ENCODE results near the gene DPF3. TPM values are rescaled to one million over a fixed set of nuclear protein-coding genes. Genes with fewer than 3 reads are reported as not detected.

The DPF3 gene
- 4.5 TPM for polyA plus RNA-seq (ENCODE audit: insufficient read length)

- DNase-seq, result peak; percentile 91
Measured at GRCh38 chr14:72893636-72894322, at the start of gene DPF3. Gene DPF3, minus strand, starts transcription at chr14:72894101. Its CDS starts 13 bp downstream, at chr14:72894088.

DNA sequence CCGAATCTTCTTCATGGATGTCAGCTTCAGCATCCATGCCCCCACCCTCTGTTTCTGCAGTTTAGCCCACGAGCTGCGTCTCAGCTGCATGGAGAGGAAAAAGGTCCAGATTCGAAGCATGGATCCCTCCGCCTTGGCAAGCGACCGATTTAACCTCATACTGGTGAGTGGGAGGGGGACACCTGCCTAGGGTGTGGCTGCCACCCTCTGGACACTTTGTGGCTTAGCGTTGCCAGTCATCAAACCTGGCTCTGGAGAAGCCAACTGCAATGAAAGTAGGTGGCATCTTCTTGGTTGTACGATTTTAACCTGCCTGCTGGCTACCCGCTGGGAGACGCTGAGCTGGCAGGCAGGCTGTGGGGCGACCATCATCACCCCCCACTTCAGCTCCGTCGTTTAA, 49.0 kb upstream of the DPF3 start:
- no peak for DNase-seq

DNA sequence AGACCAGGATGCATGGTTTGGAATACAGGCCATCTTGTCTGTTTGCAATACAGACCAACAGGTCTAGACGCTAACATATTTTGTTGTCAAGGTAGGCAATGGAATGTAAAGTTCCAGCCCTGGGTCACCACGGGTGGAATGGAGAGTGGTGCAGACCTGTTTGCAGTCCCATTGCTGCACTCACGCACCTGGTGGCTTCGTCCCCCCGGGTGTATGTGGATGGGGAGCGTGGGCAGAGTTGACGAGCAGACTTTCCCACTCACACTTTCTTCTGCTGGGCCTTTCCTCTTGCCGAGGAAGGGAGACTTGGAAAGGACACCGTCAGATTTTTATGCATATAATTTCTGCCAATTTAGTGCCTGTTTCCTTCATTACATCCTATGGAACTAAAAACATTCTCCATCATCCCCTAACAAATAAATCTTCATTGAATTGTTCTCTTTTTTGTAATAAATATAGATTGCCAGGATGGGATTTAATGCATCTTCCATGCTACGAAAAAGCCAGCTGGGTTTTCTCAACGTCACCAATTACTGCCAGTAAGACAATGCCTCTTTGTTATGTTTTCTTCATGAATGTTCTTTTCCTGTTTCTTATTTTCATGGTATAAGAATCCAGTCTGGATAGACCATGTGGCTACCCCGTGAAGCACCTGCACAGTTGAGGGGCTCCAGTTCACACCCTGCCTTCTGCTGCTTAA, 47.5 kb upstream of the DPF3 start:
- no peak for DNase-seq

DNA sequence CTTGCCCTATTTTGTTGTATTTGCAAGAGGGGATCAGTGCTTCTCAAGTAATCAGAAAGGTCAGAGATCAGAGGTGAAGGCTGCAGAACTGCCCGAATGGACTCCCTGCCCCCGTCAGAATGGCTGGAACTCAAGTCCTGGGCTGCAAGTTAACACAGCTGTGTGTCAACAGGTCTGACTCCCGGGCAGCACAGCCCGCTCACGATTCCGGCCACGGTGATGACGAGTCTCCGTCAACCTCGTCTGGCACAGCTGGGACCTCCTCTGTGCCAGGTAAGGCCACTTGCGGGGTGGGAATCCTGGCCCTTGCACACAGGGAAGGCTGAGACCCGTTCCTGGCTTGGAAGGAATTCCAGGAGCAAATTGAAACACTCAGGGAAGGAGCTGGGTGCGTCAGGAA, 45.7 kb upstream of the DPF3 start:
- peak; percentile 6 for DNase-seq

GRCh38 chr14:72932893-72933292, 39.0 kb upstream of the DPF3 start:
- no peak for DNase-seq

GRCh38 chr14:72929316-72930080, 35.6 kb upstream of the DPF3 start:
- no peak for DNase-seq

- DNase-seq, result no peak
Measured at GRCh38 chr14:72928872-72929271, 35.0 kb upstream of the DPF3 start.

DNA sequence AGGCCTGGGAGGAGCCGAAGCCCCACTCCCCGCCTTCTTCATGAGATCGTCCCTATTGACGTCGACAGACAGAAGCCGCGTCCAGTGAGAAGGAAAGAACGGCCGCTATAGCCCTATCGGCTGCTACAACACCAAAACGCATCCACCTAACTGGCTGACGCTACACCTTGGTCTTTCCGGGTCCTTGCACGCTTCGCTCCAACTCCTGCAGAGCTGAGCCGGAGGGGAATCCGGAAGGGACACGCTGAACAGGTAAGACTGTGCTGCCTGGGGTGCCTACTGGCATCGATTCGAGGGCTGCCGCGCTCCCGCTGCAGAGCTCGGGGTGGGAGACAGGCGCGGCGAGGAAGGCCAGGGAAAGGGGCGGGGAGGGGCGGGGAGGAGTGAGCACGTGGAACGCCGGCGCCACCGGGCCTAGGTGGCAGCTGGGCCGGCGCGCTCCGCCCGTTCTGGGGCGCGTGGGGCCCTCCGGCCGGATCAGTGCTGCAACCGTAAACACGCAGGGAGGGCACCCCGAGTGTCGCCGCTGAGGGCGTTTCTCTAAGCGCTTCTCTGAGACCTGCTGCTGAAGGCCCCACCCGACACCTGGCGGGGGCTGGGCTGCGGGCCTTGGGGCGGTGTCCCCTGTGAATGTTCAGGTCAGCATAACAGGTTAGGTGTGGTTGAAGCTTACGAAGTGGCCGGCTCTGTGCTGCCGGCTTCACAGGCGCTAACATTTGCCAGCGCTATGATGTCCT, 32.6 kb upstream of the DPF3 start, which contains the start of gene DCAF4:
DCAF4 (plus strand) TSS at position 173 of the 737 bp plus-strand sequence. CDS start 11,515 bp downstream, outside the sequence.
- peak; percentile 96 for DNase-seq

- no peak for DNase-seq
Measured at GRCh38 chr14:72925815-72926291, 32.0 kb upstream of the DPF3 start.

DNA sequence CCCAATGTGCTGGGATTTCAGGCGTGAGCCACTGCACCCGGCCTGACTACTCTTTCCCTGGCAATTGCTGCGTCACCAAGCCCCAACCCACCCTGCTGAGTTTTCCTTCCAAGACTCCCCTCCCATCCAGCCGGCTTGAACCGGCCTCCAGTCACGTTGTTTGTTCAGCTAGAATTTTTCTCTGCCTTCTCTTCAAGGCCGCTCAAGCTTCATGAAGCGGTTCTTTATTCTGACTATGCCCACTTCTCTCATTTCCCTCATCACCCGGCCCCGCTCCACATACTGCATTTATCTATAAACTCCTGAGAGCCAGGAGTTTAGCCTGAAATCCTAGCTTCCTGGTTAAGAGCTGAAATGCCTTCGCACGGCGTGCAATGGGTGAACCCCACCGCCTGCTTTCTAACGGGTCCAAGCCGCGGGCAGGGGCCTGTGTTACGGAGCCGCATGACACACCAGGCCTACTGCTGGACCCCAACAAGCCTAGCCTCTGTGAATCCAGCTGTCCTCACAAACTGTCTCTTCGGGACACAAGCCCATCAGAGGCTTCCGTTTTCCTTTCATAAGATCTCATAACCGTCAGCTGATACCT, 31.4 kb upstream of the DPF3 start:
- peak; percentile 4 for DNase-seq

GRCh38 chr14:72924337-72924736, 30.4 kb upstream of the DPF3 start:
- DNase-seq, result no peak

DNA sequence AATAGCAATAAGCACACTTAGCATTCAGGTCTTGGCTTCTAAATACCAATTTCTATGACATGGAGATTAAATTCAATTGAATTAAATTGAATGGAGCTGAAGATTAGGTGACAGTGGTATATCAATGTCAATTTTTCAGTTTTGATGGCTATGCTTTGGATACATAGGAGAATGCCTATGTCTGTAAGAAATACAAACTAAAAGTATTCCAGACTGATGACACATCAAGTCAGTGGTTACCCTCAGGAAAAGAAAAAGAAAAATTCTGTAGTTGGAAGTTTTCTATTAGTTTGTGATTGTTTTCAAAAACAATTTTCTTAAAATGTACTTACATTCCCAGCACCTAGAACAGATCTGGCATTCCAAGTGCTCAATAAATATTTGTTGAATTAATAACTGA, 27.5 kb upstream of the DPF3 start:
- DNase-seq, result no peak

DNA sequence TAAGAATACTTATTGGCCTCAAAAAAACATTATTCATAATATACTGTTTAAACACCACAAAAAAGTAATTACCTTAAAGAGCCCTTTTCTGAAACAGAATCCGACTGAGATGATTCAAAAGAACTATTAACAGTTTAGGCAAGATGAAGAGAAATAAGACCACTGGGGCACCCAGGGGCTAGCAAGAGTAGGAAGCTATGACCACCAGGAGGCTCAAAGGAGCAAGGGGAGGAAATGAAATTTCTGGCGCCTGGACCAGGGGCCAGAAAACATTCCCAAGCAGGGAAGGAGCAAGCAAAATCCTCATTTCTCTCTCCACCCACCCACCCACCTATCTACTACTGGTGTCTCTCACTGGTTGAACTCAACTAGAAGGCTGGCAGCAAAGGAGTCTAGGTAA, 26.1 kb upstream of the DPF3 start:
- no peak for DNase-seq

GRCh38 chr14:72917094-72917802, 23.3 kb upstream of the DPF3 start:
- DNase-seq, result no peak

- DNase-seq, result no peak
Measured at GRCh38 chr14:72916174-72916573, 22.3 kb upstream of the DPF3 start.

GRCh38 chr14:72913809-72914208, 19.9 kb upstream of the DPF3 start:
- DNase-seq, result no peak

DNA sequence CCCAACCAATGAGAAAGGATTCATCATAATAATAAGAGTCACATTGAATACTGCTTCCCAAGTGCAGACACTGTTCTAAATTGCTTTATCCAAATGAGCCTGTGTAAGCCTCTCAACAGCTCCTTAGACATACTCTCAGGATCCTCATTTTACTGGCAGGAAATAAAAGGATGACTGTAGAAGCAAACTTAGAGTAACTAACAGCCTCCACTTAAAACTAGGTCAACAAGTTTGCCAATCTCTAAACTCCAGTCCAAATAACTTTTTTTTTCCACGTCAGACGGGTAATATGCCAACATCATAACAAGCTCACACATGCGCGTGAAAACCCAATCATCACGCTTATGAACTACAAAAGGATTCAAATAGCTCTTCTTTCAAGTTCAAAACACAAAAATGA, 15.3 kb upstream of the DPF3 start:
- no peak for DNase-seq

GRCh38 chr14:72907886-72908285, 14.0 kb upstream of the DPF3 start:
- no peak for DNase-seq

- no peak for DNase-seq
Measured at GRCh38 chr14:72906879-72907278, 13.0 kb upstream of the DPF3 start.

- DNase-seq, result no peak
Measured at GRCh38 chr14:72906316-72906715, 12.4 kb upstream of the DPF3 start.

DNA sequence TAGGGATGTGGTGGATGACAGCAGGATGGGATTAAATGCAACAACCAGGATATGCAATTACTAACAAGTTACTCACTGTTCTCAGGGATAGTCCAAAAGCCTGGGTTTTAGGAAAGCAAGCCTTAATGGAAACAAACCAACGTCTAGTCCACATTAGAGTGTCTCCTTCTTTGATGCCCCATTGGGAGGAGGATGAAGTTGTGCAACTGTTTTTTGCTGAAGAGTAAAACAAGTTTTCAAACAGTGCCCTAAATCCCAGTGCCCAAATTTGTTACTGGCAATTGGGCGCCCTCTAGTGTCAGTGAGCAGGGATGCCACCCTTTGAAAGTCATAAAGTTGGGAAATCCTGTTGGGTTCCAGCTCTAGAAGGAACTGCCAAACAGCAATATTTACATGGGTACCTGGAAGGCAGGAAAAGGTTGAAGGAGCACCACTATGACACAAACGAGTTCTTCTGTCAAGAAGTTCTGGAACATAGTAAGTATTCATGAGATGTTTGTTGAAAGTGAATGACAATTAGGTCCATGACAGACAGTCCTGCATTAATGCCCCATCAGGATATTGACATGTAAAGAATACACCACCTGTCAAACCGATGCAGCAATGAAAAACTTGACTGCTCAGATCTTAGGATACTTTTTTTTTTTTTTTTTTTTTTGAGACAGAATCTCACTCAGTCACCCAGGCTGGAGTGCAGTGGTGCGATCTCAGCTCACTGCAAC, 11.1 kb upstream of the DPF3 start:
- DNase-seq, result peak; percentile 67
